SKM-1 (cell line): ENCODE results near the gene CEL.
"Not testable (repeated sequence)": the region's sequence is repeated elsewhere in the genome, so short reads cannot be mapped to it uniquely, and the experiment has no call there.

ENCODE experiments used
- DNase-seq: peaks from one replicate; lab custom pipeline; 2025; ENCODE audit not compliant: unreplicated experiment; lab: John Stamatoyannopoulos, UW

Gene CEL

GRCh38 chr9:133061764-133062145 lies at the start of gene CEL:
Gene CEL, plus strand, starts transcription at chr9:133061981. Its CDS starts 22 bp downstream, at chr9:133062003.
- DNase-seq = not testable (repeated sequence)

GRCh38 chr9:133014696-133015095 lies 47.1 kb upstream of the CEL start:
- no peak for DNase-seq

GRCh38 chr9:133023117-133023890 lies 38.5 kb upstream of the CEL start:
- no peak for DNase-seq

- no peak for DNase-seq
Measured at GRCh38 chr9:133026426-133026825, 35.4 kb upstream of the CEL start.

GRCh38 chr9:133027134-133027533 lies 34.6 kb upstream of the CEL start:
- no peak for DNase-seq

GRCh38 chr9:133028221-133028620 lies 33.6 kb upstream of the CEL start:
- no peak for DNase-seq

- DNase-seq = no peak
Measured at GRCh38 chr9:133029994-133030316, 31.8 kb upstream of the CEL start.

- peak; percentile 99 for DNase-seq
Measured at GRCh38 chr9:133030317-133031129, 31.3 kb upstream of the CEL start, which contains the start of gene GTF3C5. Gene GTF3C5, plus strand, starts transcription at chr9:133030997. Its CDS starts 15 bp downstream, at chr9:133031012.

- no peak for DNase-seq
Measured at GRCh38 chr9:133031130-133031422, 30.7 kb upstream of the CEL start.

- DNase-seq = no peak
Measured at GRCh38 chr9:133031496-133031911, 30.3 kb upstream of the CEL start.

- DNase-seq = no peak
Measured at GRCh38 chr9:133032171-133032570, 29.6 kb upstream of the CEL start.

GRCh38 chr9:133035669-133036068 lies 26.1 kb upstream of the CEL start:
- no peak for DNase-seq

- no peak for DNase-seq
Measured at GRCh38 chr9:133037775-133038515, 23.8 kb upstream of the CEL start.

- not testable (repeated sequence) for DNase-seq
Measured at GRCh38 chr9:133040892-133041479, 20.8 kb upstream of the CEL start.

GRCh38 chr9:133041958-133042357 lies 19.8 kb upstream of the CEL start:
- no peak for DNase-seq

GRCh38 chr9:133042676-133043075 lies 19.1 kb upstream of the CEL start:
- DNase-seq = no peak

- no peak for DNase-seq
Measured at GRCh38 chr9:133043449-133044035, 18.2 kb upstream of the CEL start.

GRCh38 chr9:133044125-133044524 lies 17.7 kb upstream of the CEL start:
- DNase-seq = no peak

GRCh38 chr9:133044661-133045060 lies 17.1 kb upstream of the CEL start:
- DNase-seq = no peak

GRCh38 chr9:133045132-133045531 lies 16.6 kb upstream of the CEL start:
- DNase-seq = no peak
